Measurements from ENCODE around the gene ANXA3.
A peak's percentile ranks its signal among the peaks of the same experiment; 100 is the strongest.
"Not testable (repeated sequence)": the region's sequence is repeated elsewhere in the genome, so short reads cannot be mapped to it uniquely, and the experiment has no call there.

The ANXA3 gene

GRCh38 chr4:78543424-78544125 lies 8.0 kb upstream of the ANXA3 start:
- no peak for DNase-seq (ENCODE audit: low read depth)

- no peak for DNase-seq (ENCODE audit: low read depth)
Observed at GRCh38 chr4:78544678-78545077, 6.9 kb upstream of the ANXA3 start.

GRCh38 chr4:78545275-78546246 lies 6.0 kb upstream of the ANXA3 start:
- DNase-seq (ENCODE audit: low read depth): peak; percentile 40

DNA sequence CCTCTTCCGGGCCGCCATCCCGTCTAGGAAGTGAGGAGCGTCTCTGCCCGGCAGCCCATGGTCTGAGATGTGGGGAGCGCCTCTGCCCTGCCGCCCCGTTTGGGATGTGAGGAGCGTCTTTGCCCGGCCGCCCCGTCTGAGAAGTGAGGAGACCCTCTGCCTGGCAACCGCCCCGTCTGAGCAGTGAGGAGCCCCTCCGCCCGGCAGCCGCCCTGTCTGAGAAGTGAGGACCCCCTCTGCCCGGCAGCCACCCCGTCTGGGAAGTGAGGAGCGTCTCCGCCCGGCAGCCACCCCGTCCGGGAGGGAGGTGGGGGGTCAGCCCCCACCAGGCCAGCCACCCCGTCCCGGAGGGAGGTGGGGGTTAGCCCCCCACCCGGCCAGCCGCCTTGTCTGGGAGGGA lies 3.7 kb upstream of the ANXA3 start:
- not testable (repeated sequence) for DNase-seq (ENCODE audit: low read depth)

- not testable (repeated sequence) for DNase-seq (ENCODE audit: low read depth)
Observed at GRCh38 chr4:78548889-78549288, 2.7 kb upstream of the ANXA3 start.

- no peak for DNase-seq (ENCODE audit: low read depth)
Observed at GRCh38 chr4:78552389-78553042, 946 bp downstream of the ANXA3 start.

GRCh38 chr4:78553043-78553396 lies 1.4 kb downstream of the ANXA3 start:
- no peak for DNase-seq (ENCODE audit: low read depth)

DNA sequence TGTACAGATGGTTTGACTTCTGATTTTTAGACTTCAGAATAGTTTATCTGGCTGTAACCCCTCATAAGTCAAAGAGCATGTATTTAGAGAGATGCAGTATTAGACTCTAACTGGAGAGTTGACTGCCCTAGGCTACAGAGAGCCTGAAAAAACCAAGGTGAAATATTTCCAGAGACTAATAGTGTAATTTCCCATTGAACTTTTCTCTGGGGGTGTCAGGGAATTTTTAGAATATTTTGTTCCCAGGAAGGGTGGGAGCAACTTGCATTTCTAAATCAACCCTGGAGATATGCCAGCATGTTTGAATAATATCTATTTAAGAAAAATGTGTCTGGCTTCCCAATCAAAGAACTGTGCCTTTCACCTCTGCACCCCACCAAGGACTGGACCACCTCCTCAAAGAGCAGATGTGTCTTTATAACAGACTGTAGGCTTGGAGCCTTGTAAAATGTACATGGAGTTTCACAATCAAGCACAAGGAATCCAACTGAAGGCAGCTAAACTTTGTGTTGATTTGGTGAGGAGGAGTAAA lies 2.0 kb downstream of the ANXA3 start:
- no peak for DNase-seq (ENCODE audit: low read depth)

- DNase-seq (ENCODE audit: low read depth): no peak
Observed at GRCh38 chr4:78556665-78557064, 5.1 kb downstream of the ANXA3 start.

DNA sequence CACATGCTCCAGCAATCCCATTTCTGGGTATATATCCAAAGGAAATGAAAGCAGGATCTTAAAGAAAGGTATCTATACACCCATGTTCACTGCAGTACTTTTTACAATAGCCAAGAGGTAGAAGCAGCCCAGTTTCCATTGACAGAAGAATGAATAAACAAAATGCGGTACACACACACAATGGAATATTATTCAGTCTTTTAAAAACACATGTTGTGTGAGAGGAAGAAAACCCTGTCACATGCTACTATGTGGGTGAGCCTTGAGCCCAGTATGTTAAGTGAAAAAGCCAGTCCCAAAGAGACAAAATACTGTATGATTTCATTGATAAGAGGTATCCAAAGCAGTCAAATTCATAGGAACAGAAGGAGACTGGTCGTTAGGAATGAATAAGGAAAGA lies 6.3 kb downstream of the ANXA3 start:
- no peak for DNase-seq (ENCODE audit: low read depth)

DNA sequence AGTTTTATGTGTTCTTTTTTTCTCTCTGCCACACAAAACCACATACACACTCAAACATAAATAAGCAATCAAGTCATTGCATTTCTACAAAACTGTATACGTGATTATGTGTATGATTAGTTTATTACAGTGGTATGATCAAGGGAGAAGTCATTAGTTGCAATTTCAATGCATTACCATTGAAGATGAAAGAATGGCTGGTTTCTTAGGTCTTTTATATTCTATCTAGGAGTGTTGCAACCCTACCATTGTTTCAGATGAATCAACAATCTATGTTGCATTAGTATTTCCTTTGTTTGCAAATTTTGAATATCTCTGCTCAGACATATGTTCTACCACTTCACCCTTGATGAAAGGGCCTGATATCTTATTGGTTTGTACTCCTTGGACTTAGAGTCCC lies 6.8 kb downstream of the ANXA3 start:
- DNase-seq (ENCODE audit: low read depth): no peak

DNA sequence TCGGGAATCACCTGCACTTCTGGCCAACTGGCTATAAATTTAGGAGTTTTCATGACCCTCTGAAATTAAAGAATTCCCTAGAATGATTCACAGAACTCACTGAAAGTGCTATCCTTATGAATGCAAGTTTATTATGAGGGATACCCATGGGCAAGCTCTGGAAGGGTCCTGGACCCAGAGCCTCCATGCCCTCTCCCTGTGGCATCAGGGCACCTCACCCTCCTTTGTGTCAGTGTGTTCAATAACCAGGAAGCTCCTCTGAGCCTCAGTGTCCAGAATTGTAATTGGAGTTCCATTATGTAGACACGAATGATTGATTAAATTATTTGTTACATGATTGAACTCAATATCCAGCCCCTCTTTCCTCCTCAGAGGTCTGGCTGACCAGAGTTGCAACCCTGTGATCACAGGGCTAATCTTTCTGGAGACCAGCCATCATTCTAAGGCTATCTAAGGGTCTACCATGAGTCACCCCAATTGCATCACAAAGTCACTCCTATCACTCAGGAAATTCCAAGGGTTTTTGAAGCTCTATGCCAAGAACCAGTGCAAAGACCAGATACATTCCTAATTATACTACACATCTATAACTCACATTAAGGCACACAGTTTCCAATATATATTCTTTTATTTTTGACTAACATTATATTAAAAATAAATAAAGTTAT lies 8.9 kb downstream of the ANXA3 start:
- no peak for DNase-seq (ENCODE audit: low read depth)

DNA sequence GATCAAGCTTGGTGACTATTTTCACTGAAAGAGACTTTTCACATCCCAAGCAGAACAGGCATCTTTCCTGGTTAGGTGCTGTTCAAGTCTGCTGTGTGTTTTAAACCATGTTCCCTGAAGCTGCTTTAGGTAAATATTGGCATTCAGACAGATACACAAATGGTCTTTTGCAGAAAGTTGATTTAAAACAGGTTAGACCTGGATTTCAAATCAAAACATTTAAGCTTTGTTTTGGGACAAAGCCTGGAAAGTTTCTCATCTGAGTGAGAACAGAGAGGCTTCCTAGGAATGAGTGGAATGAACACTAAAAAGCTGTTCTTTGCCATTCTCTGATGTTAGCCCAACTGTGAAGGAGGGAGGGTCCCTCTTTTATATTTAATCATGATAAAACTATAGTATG lies 10.1 kb downstream of the ANXA3 start:
- DNase-seq (ENCODE audit: low read depth): no peak

- DNase-seq (ENCODE audit: low read depth): no peak
Observed at GRCh38 chr4:78562687-78563086, 11.1 kb downstream of the ANXA3 start.

DNA sequence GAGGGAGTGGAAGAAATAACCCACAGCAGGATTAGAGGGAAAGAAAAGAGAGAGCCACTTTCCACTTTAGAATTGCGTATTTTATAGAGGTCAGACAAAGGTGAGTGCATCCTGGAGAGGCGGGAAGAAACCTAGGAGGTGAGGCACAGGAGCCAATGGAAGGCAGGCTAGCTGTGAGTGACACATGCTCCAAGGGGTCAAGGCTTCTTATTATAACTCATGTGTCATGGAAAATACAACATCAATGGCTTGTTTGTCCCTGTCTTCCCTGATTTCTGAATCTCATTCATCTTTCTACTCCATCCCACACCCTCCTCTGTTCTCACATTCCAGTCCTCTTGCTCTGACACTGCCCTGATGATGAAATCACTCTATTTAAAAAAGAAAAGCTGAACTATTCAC lies 14.4 kb downstream of the ANXA3 start:
- peak; percentile 36 for DNase-seq (ENCODE audit: low read depth)

- no peak for DNase-seq (ENCODE audit: low read depth)
Observed at GRCh38 chr4:78566834-78567499, 15.4 kb downstream of the ANXA3 start.

GRCh38 chr4:78567500-78568060 lies 16.0 kb downstream of the ANXA3 start:
- no peak for DNase-seq (ENCODE audit: low read depth)

GRCh38 chr4:78568640-78569305 lies 17.2 kb downstream of the ANXA3 start:
- DNase-seq (ENCODE audit: low read depth): no peak

DNA sequence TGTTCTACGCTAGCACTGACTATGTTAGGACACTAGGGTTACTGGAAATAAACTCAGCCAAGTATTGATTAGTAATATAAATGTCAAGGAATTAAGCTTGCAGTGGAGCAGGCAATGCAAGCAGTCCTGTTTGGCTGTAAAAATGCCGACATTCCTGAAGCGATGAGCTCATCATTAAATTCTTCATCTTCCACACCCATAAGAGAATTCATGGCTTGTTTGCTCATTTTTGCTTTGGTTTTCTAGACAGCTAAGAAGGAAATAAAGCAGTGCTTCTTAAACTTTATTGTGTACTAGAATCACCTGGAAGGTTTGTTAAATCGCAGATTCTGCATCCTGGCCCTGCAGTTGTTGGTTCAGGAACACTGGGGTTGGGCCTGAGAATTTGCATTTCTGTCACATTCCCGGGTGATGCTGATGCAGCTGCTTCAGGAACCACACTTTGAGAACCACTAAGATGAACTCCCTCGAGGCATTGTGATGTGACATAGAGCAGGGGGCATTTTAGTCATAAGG lies 17.8 kb downstream of the ANXA3 start:
- DNase-seq (ENCODE audit: low read depth): peak; percentile 39

- no peak for DNase-seq (ENCODE audit: low read depth)
Observed at GRCh38 chr4:78570117-78570516, 18.5 kb downstream of the ANXA3 start.

All from stromal cell of bone marrow (primary cell).